ENCODE measurements around the gene DLX5. TPM values are rescaled to one million over a fixed set of nuclear protein-coding genes. Genes with fewer than 3 reads are reported as not detected.

The DLX5 gene
- total RNA-seq, 4 donors from 2014 or later, result 0.26 to 5.9 (median 0.52) TPM; not detected in 1

DNA sequence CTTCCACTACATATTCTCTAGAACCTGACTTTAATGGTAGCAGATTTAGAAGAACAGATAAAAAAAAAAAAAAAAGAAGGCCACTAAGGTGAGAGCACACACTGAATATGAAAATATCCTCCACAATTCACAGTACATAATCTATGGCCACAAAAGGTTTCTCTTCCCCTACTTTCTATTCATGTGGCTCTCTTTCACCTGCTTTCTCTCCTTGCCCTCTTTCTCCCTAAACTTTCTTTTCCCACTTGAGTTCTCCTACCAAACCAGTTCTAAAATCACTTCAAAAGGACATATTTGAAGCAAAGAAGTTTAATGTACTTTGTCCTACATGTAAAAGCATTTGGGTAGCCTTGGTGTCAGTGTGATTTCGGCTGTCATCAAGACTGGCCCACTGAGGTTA, 37.7 kb downstream of the DLX5 start:
- Histone ChIP-seq H3K4me1 (no peaks in the 10 kb centered on the region), H3K4me3 (no peak overlapping the region), H3K36me3 (no peaks in the 10 kb centered on the region), H3K9me3 (no peaks in the 10 kb centered on the region), H3K27me3 (peaks cover 0 to 40% of the 10 kb centered on the region in 2 donors), H3K27ac (no peak overlapping the region)
- TF ChIP-seq, protein P1, sequence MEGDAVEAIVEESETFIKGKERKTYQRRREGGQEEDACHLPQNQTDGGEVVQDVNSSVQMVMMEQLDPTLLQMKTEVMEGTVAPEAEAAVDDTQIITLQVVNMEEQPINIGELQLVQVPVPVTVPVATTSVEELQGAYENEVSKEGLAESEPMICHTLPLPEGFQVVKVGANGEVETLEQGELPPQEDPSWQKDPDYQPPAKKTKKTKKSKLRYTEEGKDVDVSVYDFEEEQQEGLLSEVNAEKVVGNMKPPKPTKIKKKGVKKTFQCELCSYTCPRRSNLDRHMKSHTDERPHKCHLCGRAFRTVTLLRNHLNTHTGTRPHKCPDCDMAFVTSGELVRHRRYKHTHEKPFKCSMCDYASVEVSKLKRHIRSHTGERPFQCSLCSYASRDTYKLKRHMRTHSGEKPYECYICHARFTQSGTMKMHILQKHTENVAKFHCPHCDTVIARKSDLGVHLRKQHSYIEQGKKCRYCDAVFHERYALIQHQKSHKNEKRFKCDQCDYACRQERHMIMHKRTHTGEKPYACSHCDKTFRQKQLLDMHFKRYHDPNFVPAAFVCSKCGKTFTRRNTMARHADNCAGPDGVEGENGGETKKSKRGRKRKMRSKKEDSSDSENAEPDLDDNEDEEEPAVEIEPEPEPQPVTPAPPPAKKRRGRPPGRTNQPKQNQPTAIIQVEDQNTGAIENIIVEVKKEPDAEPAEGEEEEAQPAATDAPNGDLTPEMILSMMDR (IDR thresholded peaks at IDR 0.05), result no peak
- TF ChIP-seq POLR2A (IDR thresholded peaks at IDR 0.05), result no peak
- DNase-seq, result no peak
- intact Hi-C loops (cut with DNase I; ENCODE audit: low total_unique reads), result no loop called here

DNA sequence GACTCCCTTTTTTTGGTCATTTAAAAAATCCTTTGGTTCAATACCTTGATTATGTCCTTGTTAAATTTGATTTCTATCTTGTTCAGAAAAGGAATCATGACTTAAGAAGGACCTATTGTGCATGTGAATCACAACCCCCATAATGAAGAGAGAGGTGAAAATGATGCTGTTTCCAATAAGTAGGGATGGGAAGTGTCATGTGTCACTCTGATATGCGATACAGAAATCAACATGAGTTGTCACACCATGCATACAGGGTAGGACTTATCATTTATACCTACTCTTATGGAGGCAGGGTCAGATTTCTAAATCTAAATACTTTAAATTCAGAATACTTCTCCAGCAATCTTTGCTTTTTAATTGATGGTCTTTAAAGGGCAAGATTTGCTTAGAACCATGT, 38.6 kb downstream of the DLX5 start:
- H3K4me1 ChIP-seq, result no peaks in the 10 kb centered on the region
- intact Hi-C loops (cut with DNase I; ENCODE audit: low total_unique reads), result no loop called here
- TF ChIP-seq, protein P1 (IDR thresholded peaks at IDR 0.05), result no peak
- TF ChIP-seq POLR2A (IDR thresholded peaks at IDR 0.05), result no peak
- no peaks in the 10 kb centered on the region for H3K9me3 ChIP-seq
- no peak overlapping the region for H3K4me3 ChIP-seq
- H3K36me3 ChIP-seq, result no peaks in the 10 kb centered on the region
- no peak for DNase-seq
- H3K27me3 ChIP-seq, result peaks cover 0 to 31% of the 10 kb centered on the region in 2 donors
- H3K27ac ChIP-seq, result no peak overlapping the region

DNA sequence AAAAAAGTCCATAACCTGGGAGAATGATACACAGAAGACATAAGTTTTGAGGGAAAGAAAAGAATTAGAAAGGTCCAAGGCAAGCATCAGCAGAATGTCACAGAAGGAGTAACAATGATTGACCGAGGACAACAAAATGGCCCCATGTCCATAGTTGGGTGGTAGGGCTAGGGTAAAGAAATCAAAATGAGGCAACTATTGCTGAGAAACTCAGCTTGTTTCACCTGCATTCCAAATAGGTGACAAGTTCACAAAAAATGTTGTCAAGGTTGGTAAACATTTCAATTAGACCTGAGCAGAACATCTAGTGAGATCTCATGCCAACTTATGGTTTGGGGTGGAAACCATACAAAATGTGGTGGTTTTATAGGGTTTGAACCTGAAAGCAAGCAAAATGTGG, 42.0 kb downstream of the DLX5 start:
- no peak for DNase-seq
- intact Hi-C loops (cut with DNase I; ENCODE audit: low total_unique reads), result no loop called here
- no peak for TF ChIP-seq POLR2A (IDR thresholded peaks at IDR 0.05)
- TF ChIP-seq, protein P1 (IDR thresholded peaks at IDR 0.05), result no peak
- H3K4me1 ChIP-seq, result no peaks in the 10 kb centered on the region
- no peaks in the 10 kb centered on the region for H3K36me3 ChIP-seq
- no peak overlapping the region for H3K27ac ChIP-seq
- H3K9me3 ChIP-seq, result no peaks in the 10 kb centered on the region
- no peak overlapping the region for H3K4me3 ChIP-seq
- peaks cover 0 to 8% of the 10 kb centered on the region in 2 donors for H3K27me3 ChIP-seq

DNA sequence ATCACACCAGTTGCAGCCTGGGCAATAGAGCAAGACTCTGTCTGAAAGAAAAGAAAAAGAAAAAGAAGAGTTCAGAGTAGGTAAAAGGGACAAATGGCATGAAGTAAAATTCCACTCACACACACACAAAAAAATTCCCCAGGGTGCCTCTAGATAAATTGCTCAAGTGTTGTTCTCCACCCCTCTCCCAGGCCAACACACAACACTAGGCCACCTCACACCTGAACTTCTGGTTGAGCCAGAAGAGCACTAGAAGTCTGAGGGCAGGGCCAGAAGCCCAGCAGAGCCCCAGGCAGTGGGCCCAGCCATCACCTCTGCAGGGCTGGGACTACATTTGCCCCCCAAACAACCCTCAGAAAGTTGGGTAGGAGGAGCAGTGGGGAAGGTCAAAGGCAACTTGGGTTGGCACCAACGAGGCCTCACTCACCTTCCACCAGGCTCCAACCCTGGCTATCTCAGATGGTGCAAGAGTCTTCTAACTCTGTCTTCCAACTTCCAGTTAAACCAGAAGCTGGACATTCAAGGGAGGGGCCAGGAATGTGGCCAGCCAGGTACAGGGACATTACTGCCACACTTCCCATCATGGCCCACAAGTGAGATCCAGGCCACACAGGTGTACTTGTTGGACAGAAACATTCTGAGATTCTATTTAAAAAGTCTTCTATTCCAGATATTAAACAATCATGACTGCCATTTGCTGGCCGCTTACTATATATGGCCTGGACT, 44.9 kb downstream of the DLX5 start:
- no peaks in the 10 kb centered on the region for H3K36me3 ChIP-seq
- H3K27ac ChIP-seq, result no peak overlapping the region
- TF ChIP-seq POLR2A (IDR thresholded peaks at IDR 0.05), result no peak
- TF ChIP-seq, protein P1 (IDR thresholded peaks at IDR 0.05), result no peak
- no peaks in the 10 kb centered on the region for H3K27me3 ChIP-seq
- intact Hi-C loops (cut with DNase I; ENCODE audit: low total_unique reads), result no loop called here
- no peaks in the 10 kb centered on the region for H3K4me1 ChIP-seq
- no peak overlapping the region for H3K4me3 ChIP-seq
- no peak for DNase-seq
- no peaks in the 10 kb centered on the region for H3K9me3 ChIP-seq

DNA sequence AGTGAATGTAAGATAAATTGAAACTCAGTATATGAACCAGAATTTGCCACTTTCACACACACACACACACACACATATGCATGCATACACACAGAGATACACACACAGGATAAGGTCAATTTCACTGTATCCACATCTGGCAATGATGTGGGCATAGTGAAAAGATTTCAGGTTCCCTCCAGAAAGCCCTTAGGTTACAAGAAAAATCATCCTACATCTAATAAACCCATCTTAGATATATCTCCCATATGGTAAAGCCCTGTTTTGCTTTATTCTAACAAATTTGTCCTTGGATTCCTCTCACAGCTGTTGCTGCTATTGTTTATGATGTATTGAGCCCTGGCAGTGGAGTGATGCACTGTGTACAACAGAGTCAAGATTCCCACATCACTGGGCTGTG, 47.2 kb downstream of the DLX5 start:
- Histone ChIP-seq H3K27me3 (no peaks in the 10 kb centered on the region), H3K4me1 (no peaks in the 10 kb centered on the region), H3K9me3 (no peaks in the 10 kb centered on the region), H3K36me3 (no peaks in the 10 kb centered on the region), H3K27ac (no peak overlapping the region), H3K4me3 (no peak overlapping the region)
- intact Hi-C loops (cut with DNase I; ENCODE audit: low total_unique reads), result no loop called here
- DNase-seq, result no peak
- TF ChIP-seq, protein P1 (IDR thresholded peaks at IDR 0.05), result no peak
- no peak for TF ChIP-seq POLR2A (IDR thresholded peaks at IDR 0.05)
